Prostate gland (tissue), 2 donors: ENCODE measurements around the gene ZSCAN20.

Experiments used
- CTCF ChIP-seq, 4 experiments: fragments of 200-600 bp in 2 of 4; fragments of 450-650 bp in 2 of 4; sonication (generic) in 2 of 4; IDR thresholded peaks; 1 replicate in 3 of 4; 2 replicates in 1 of 4; pipeline ENCODE4 v1.5.1; 2016 to 2019; ENCODE audit warnings: antibody characterized with exemption in 4 of 4, mild to moderate bottlenecking in 2 of 4, moderate library complexity in 2 of 4
- POLR2A ChIP-seq: fragments of 450-650 bp; IDR thresholded peaks from one replicate; pipeline ENCODE4 v1.6.1; 2016; ENCODE audit warnings: antibody characterized with exemption, mild to moderate bottlenecking
- POLR2AphosphoS5 ChIP-seq: sonication (generic); formaldehyde crosslinking; IDR thresholded peaks from one replicate; pipeline ENCODE4 v1.6.1; 2017; ENCODE audit warnings: antibody characterized with exemption

DNA sequence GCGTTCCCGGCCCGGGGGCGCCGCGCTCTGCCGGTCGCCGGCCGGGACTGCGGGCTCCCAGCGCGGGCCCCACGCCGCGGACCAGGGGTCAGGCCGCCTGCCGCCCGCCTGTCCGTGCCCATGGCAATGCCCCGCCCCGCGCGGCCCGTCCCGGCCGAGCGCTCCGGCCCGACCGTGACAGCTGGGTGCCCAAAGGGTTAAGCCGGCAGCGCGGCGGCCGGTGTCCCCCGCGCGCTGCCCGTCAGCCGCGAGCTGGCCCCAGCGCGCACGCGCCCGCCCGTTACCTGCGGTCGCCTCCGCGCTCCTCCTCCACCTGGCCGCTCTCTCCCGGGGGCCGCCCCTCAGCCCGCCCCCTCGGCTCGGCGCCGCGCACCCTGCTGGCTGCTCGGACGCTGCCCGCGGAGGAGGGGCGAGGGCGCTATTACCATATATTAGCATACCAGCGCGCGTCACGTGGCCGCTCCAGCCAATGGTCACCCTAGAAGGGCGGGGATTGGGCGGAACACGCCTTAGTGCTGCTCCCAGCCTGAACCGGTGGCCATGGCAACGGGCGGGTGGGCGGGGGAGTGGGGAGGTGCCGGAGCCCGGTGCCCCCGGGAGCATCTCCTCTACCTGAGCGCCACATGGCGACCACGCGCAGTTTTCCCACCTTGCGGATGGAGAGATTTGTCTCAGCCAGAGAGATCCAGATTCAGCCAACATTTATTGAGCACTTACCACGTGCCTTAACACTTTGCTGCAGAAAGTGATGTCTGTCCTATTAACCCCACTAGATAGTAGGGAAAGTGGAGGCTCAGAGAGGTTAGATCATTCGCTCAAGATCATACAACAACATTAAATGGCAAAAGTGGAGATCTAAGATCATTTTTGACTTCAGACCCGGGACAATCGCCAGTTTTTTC lies 41.5 kb upstream of the ZSCAN20 start, which contains the start of gene PHC2:
- peak; percentile 28 to 86 (median 52) for TF ChIP-seq CTCF (IDR thresholded peaks at IDR 0.05)
- TF ChIP-seq POLR2A, result peak; percentile 74
- peak; percentile 85 for TF ChIP-seq POLR2AphosphoS5
